Nephron (organoid): ENCODE data around the gene MPPED1.

Experiments
- H3K27ac Mint-ChIP-seq, 3 experiments: 2 replicates each; pipeline ENCODE4 v1.8.0; 2020; ENCODE audit warnings: mixed read lengths in 3 of 3, mild to moderate bottlenecking in 2 of 3, moderate library complexity in 1 of 3
- H3K27me3 Mint-ChIP-seq: 2 replicates; pipeline ENCODE4 v1.8.0; 2021; ENCODE audit warnings: low read depth, mild to moderate bottlenecking, moderate library complexity, mixed read lengths
- H3K36me3 Mint-ChIP-seq: 2 replicates; pipeline ENCODE4 v1.8.0; 2020; ENCODE audit warnings: low read depth, mixed read lengths
- H3K4me1 Mint-ChIP-seq: 2 replicates; pipeline ENCODE4 v1.8.0; 2020; ENCODE audit warnings: mixed read lengths
- H3K4me3 Mint-ChIP-seq, 3 experiments: 2 replicates each; pipeline ENCODE4 v1.8.0; 2020; ENCODE audit warnings: mild to moderate bottlenecking in 3 of 3, mixed read lengths in 3 of 3, moderate library complexity in 2 of 3
- H3K9me3 Mint-ChIP-seq: 2 replicates; pipeline ENCODE4 v1.8.0; 2020; ENCODE audit warnings: mixed read lengths
- CTCF ChIP-seq, 3 experiments: fragments of 200-600 bp; sonication (generic); IDR thresholded peaks; one replicate each; pipeline ENCODE4 v1.5.0; 2021; ENCODE audit warnings: antibody characterized with exemption in 3 of 3; ENCODE audit not compliant: unreplicated experiment in 3 of 3

MPPED1 gene

GRCh38 chr22:43526946-43527345, 115.1 kb downstream of the MPPED1 start:
- no peak for TF ChIP-seq CTCF (IDR thresholded peaks at IDR 0.05; ENCODE audit: unreplicated experiment in 3 of 3)
- no peaks in the 10 kb centered on the region for H3K9me3 Mint-ChIP-seq
- no peaks in the 10 kb centered on the region for H3K4me1 Mint-ChIP-seq
- no peak overlapping the region for H3K27ac Mint-ChIP-seq
- peaks cover 4% of the 10 kb centered on the region for H3K27me3 Mint-ChIP-seq
- no peak overlapping the region for H3K4me3 Mint-ChIP-seq
- H3K36me3 Mint-ChIP-seq: no peaks in the 10 kb centered on the region

- H3K4me3 Mint-ChIP-seq: no peak overlapping the region
- peaks cover 4% of the 10 kb centered on the region for H3K27me3 Mint-ChIP-seq
- no peak overlapping the region for H3K27ac Mint-ChIP-seq
- no peaks in the 10 kb centered on the region for H3K36me3 Mint-ChIP-seq
- H3K4me1 Mint-ChIP-seq: no peaks in the 10 kb centered on the region
- TF ChIP-seq CTCF (IDR thresholded peaks at IDR 0.05; ENCODE audit: unreplicated experiment in 3 of 3): no peak
- H3K9me3 Mint-ChIP-seq: no peaks in the 10 kb centered on the region
These were observed 117.0 kb downstream of the MPPED1 start for GRCh38 chr22:43528601-43529360.

GRCh38 chr22:43529461-43529860, 117.6 kb downstream of the MPPED1 start:
- TF ChIP-seq CTCF (IDR thresholded peaks at IDR 0.05; ENCODE audit: unreplicated experiment in 3 of 3): no peak
- no peak overlapping the region for H3K4me3 Mint-ChIP-seq
- no peaks in the 10 kb centered on the region for H3K36me3 Mint-ChIP-seq
- H3K27ac Mint-ChIP-seq: no peak overlapping the region
- no peaks in the 10 kb centered on the region for H3K4me1 Mint-ChIP-seq
- H3K9me3 Mint-ChIP-seq: no peaks in the 10 kb centered on the region
- H3K27me3 Mint-ChIP-seq: peaks cover 4% of the 10 kb centered on the region

- Mint-ChIP-seq H3K27me3 (peaks cover 4% of the 10 kb centered on the region), H3K4me1 (no peaks in the 10 kb centered on the region), H3K9me3 (no peaks in the 10 kb centered on the region), H3K36me3 (no peaks in the 10 kb centered on the region), H3K27ac (no peak overlapping the region), H3K4me3 (no peak overlapping the region)
- no peak for TF ChIP-seq CTCF (IDR thresholded peaks at IDR 0.05; ENCODE audit: unreplicated experiment in 3 of 3)
These were observed 118.1 kb downstream of the MPPED1 start for GRCh38 chr22:43529934-43530333.

- H3K27me3 Mint-ChIP-seq: peaks cover 3% of the 10 kb centered on the region
- H3K4me1 Mint-ChIP-seq: no peaks in the 10 kb centered on the region
These were observed 118.8 kb downstream of the MPPED1 start for GRCh38 chr22:43530349-43531201.

More at GRCh38 chr22:43530349-43531201, 118.8 kb downstream of the MPPED1 start:
- Mint-ChIP-seq H3K36me3 (peaks cover under 1% of the 10 kb centered on the region), H3K4me3 (no peak overlapping the region), H3K27ac (no peak overlapping the region), H3K9me3 (no peaks in the 10 kb centered on the region)
- TF ChIP-seq CTCF (IDR thresholded peaks at IDR 0.05; ENCODE audit: unreplicated experiment in 3 of 3): no peak
